T-helper 2 cell treated with Interferon-gamma antibody and Interleukin-4, amounts not matched to agents 100 ng/mL and 5 ng/mL, for 36 hours (primary cell): Measurements from ENCODE around the gene ANTXR2. TPM values are rescaled to one million over a fixed set of nuclear protein-coding genes. Genes with fewer than 3 reads are reported as not detected.
"Not testable (repeated sequence)": the region's sequence is repeated elsewhere in the genome, so short reads cannot be mapped to it uniquely, and the experiment has no call there.

Experiments
- intact Hi-C: fragments of 100-400 bp; cut with micrococcal nuclease; formaldehyde crosslinking; loops from one replicate; pipeline ENCODE4 v1.15.1; 2023
- total RNA-seq: library from RNA; stranded (reverse); gene quantifications from 2 replicates; pipeline ENCODE4 v1.2.3, GENCODE V29; 2022

ANTXR2 gene
- total RNA-seq: 26.5 and 30.3 TPM in 2 replicates

DNA sequence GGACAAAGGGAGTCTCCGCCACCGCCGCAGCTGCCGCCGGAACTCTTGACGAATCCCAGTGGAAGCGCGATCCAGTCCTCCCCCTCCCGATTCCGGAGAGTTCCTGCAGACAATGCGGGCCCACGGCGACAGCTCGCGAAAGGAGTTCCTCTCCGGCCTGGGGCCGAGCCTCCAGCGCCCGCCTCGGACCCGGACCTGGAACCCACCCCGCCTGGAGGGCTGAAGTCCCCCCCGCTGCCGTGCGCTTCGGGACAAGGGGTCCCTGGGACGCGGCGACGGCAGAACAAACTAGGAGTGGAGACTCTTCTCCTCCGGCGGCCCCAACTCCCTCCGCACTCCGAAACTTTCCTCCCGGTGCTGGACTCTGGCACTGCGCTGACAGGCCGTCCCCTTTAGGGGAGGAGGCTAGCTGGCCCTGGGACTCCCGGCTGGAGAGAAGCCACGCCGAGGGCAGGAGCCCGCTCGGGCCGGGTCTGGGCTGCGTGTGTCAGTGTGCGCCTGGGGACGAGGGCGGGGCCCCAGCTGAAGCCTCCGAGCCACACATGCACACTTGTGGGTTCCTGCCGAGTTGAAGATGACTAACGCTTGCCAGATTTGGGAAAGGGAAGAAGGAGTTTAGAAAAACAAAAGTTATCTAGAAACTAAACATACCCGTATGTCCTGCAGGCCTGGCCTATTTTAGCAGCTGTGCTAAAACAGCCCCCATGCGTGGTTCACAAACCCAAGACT, at the start of gene ANTXR2:
Gene ANTXR2 (minus strand): TSS at position 486 of the 729 bp plus-strand sequence. CDS start 669 bp downstream, outside the sequence.
- intact Hi-C loops: loop anchor here (1.0 to 5.0 kb wide), 7 partner anchors 15 to 1296 kb away; partner anchors contain the start of gene BMP2K

- intact Hi-C loops: not testable (repeated sequence)
Measured at GRCh38 chr4:80121815-80122214, 48.8 kb upstream of the ANTXR2 start.

DNA sequence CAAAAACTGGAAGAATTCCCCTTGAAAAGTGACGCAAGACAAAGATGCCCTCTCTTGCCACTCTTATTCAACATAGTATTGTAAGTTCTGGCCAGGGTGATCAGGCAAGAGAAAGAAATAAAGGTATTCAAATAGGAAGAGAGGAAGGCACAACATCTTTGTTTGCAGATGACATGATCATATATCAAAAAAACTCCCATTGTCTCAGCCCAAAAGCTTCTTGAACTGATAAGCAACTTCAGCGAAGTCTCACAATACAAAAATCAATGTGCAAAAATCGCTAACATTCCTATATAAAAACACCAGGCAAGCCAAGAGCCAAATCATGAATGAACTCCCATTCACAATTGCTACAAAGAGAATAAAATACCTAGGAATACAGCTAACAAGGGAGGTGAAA, 46.6 kb upstream of the ANTXR2 start:
- intact Hi-C loops: not testable (repeated sequence)

DNA sequence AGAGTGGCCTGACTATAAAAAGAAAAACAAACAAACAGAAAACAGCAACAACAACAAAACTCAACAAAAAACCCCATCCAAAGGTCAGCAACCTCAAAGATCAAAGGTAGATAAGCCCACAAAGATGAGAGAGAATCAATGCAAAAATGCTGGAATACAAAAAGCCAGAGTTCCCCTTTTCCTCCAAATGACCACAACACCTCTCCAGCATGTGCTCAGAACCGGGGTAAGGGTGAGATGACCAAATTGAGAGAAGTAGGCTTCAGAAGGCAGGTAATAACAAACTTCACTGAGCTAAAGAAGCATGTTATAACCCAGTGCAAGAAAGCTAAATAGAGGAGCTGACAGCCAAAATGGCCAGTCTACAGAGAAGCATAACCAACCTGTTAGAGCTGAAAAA, 43.5 kb upstream of the ANTXR2 start:
- intact Hi-C loops: no loop called here

DNA sequence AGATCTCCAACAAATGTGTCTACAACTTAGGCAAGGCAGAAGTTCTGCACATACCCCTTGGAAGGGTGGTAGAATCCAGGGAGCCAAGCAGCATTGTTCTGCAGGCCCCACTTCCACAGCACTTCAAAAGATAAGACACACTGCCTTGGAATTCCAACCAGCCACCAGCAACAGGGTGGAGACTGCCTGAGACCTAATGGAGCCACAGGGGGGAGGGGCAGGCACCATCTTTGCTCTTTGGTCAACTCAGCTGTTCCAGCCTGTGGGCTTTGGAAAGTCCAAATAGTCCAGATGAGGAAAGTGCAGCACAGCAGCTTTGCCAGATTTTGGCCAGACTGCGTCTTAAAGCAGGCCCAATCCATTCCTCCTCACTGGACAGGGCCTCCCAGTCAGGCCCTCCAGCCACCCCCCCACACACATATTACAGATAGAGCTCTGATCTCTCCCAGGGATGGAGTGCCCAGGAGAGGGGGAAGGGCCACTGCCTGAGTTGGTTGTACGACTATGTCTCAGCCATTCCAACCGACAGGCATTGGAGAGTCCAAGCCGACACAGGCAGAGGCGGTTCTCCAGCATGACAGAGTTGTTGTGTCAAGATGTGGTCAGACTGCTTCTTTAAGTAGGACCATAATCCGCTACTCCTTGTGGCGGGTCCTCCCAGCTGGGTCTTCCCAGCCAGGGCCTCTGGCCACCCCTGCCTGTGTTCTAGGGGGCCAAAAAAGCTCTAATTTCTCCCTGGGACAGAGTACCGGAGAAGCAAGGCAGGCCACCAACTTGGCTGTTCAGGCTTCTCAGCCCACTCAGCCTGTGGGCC, 42.5 kb upstream of the ANTXR2 start:
- intact Hi-C loops: no loop called here

DNA sequence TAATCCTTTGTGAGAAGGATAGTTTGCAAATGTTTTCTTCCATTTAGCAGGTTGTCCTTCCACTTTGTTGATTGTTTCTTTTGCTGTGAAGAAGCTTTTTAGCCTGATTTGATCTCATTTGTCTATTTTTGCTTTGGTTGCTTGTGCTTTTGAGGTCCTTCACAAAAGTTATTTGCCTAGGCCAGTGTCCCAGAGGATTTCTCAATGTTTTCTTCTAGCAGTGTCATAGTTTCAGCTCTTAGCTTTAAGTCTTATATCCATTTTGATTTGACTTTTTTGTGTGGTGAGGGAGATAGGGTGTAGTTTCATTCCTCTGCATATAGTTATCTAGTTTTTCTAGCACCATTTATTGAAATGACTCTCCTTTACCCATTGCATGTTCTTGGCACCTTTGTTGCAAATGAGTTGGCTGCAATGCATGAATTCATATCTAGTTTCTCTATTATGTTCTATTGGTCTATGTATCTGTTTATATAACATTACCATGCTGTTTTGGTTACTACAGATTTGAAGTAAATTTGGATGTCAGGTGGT, 41.8 kb upstream of the ANTXR2 start:
- intact Hi-C loops: no loop called here

DNA sequence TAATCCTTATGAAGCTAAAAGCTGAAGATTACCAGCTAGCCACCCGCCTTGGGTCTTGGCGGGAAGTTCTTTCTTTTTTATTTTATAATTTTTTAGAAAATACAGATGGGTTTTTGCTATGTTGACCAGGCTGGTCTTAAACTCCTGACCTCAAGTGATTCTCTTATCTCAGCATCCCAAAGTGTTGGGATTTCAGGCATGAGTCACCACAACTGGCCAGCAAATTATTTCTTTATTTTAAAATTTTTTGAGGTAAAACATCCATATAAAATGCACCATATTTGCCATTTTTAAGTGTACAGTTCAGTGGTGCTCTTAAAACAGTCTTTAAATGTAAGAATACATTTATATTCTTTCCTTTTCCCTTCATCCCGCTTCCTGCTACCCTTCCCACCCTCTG, 40.6 kb upstream of the ANTXR2 start:
- intact Hi-C loops: no loop called here

- intact Hi-C loops: no loop called here
Measured at GRCh38 chr4:80112236-80112635, 39.2 kb upstream of the ANTXR2 start.

- intact Hi-C loops: no loop called here
Measured at GRCh38 chr4:80111276-80111675, 38.2 kb upstream of the ANTXR2 start.

DNA sequence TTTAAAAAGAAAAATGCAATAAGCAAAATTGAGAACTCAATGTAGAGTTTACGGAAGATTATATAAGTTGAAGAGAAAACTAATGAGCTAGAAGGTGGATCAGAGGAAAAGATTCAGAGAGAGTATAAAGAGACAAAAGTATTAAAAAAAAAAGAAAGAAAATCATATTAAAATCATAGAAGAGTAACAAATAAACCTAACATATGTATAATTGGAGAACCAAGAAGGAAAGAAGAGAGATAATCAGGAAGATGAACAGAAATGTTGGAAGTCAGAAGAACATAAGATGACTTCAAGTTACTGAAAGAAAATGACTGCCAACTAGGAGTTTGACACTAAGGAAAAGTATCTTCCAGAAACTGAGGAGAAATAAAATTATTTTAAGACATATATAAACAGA, 34.3 kb upstream of the ANTXR2 start:
- intact Hi-C loops: no loop called here

GRCh38 chr4:80104927-80105326, 31.9 kb upstream of the ANTXR2 start:
- intact Hi-C loops: no loop called here

- intact Hi-C loops: no loop called here
Measured at GRCh38 chr4:80103629-80104028, 30.6 kb upstream of the ANTXR2 start.

GRCh38 chr4:80101792-80102116, 28.7 kb upstream of the ANTXR2 start:
- intact Hi-C loops: no loop called here

- intact Hi-C loops: no loop called here
Measured at GRCh38 chr4:80101071-80101791, 28.2 kb upstream of the ANTXR2 start.

DNA sequence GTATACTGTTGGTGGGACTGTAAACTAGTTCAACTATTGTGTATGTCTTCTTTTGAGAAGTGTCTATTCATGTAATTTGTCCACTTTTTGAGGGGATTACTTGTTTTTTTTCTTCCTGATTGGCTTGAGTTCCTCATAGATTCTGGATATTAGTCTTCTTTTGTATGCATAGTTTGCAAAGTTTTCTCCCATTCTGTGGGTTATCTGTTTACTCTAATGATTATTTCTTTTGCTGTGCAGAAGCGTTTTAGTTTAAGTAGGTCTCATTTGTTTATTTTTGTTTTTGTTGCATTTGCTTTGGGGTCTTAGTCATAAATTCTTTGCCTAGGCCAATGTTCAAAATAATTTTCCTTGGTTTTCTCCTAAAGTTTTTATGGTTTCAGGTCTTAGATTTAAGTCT, 26.6 kb upstream of the ANTXR2 start:
- intact Hi-C loops: no loop called here

DNA sequence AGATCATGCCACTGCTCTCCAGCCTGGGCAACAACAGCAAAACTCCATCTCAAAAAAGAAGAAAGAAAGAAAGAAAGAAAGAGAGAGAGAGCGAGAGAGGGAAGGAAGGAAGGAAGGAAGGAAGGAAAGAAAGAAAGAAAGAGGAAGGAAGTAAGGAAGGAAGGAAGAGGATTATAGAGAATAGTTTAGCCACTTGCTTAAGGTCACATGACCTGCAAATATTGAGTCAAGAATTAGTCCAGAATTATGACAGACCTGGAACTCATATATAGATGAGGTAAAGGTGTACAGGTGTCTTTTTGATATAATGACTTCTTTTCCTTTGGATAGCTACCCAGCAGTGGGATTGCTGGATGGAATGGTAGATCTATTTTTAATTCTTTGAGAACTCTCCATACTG, 25.6 kb upstream of the ANTXR2 start:
- intact Hi-C loops: no loop called here

- intact Hi-C loops: no loop called here
Measured at GRCh38 chr4:80097400-80098177, 24.6 kb upstream of the ANTXR2 start.

DNA sequence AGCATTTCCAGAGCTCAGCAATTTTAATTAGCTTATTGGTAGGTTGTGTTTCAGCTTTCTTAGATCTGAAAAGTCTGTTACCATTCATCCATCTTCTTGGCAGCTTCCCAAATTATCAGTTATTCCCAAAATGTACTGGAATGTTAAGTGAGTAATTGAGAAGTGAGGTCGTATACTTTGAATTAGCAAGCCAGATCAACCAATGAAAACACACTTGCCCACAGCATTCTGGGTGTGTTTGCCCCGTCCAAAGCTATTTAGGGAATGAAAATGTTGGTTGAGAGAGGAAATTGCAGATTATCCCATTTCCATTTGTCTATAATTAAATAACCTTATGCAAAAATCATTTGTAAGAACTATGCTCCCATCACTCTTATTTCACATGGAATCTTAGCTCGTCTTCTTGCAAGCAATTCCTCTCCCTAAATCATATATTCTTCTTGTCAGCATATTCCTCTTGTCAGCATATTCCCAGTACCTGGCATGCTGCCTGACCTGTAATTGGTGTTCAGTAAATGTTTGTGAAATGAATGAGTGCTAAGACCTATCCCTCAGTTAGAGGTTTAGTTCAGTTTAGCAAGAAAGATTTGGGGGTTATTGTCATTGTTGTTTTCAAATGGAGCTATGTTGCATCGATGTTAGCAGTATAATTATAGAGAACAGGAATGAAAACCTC, 23.3 kb upstream of the ANTXR2 start:
- intact Hi-C loops: no loop called here

GRCh38 chr4:80094191-80094590, 21.2 kb upstream of the ANTXR2 start:
- intact Hi-C loops: no loop called here

- intact Hi-C loops: no loop called here
Measured at GRCh38 chr4:80093563-80093962, 20.5 kb upstream of the ANTXR2 start.
